ENCODE results near the gene KIF6.

Gene KIF6

GRCh38 chr6:39407446-39407993 is 317.7 kb downstream of the KIF6 start:
- CTCF ChIA-PET, result interaction anchor here (1.4 kb wide), 1 partner anchor 13 kb away, joined by 4 read pairs; no protein-coding TSS in a partner anchor
- POLR2A ChIA-PET, result no interaction called here
- peak; percentile 20 for DNase-seq (ENCODE audit: extremely low spot score)
- no peak for TF ChIP-seq CTCF (IDR thresholded peaks at IDR 0.05; ENCODE audit: control extremely low read depth, extremely low read depth, low read depth, missing control alignments)

- no peak for DNase-seq (ENCODE audit: extremely low spot score)
- TF ChIP-seq CTCF (IDR thresholded peaks at IDR 0.05; ENCODE audit: control extremely low read depth, extremely low read depth, low read depth, missing control alignments), result no peak
- CTCF ChIA-PET, result interaction anchor here (1.1 kb wide), 1 partner anchor 35 kb away, joined by 3 read pairs; no protein-coding TSS in a partner anchor
- POLR2A ChIA-PET, result no interaction called here
Observed at GRCh38 chr6:39404312-39404711, 320.9 kb downstream of the KIF6 start.

- CTCF ChIA-PET, result no interaction called here
- POLR2A ChIA-PET, result no interaction called here
- no peak for TF ChIP-seq CTCF (IDR thresholded peaks at IDR 0.05; ENCODE audit: control extremely low read depth, extremely low read depth, low read depth, missing control alignments)
- DNase-seq (ENCODE audit: extremely low spot score), result no peak
Observed at GRCh38 chr6:39403304-39403703, 321.9 kb downstream of the KIF6 start.

GRCh38 chr6:39402239-39402751 is 322.9 kb downstream of the KIF6 start:
- ChIA-PET CTCF (interaction anchor here (1.1 kb wide), 1 partner anchor 9 kb away, joined by 3 read pairs; no protein-coding TSS in a partner anchor), POLR2A (no interaction called here)
- TF ChIP-seq CTCF (IDR thresholded peaks at IDR 0.05; ENCODE audit: control extremely low read depth, extremely low read depth, low read depth, missing control alignments), result no peak
- DNase-seq (ENCODE audit: extremely low spot score), result no peak

- DNase-seq (ENCODE audit: extremely low spot score), result no peak
- TF ChIP-seq CTCF (IDR thresholded peaks at IDR 0.05; ENCODE audit: control extremely low read depth, extremely low read depth, low read depth, missing control alignments), result no peak
- POLR2A ChIA-PET, result no interaction called here
- CTCF ChIA-PET, result interaction anchor here (1.1 to 1.6 kb wide), 3 partner anchors 10 to 16 kb away, joined by 3 to 4 read pairs (median 3); no protein-coding TSS in a partner anchor
Observed at GRCh38 chr6:39401376-39401775, 323.8 kb downstream of the KIF6 start.

- CTCF ChIA-PET, result interaction anchor here (1.6 kb wide), 1 partner anchor 10 kb away, joined by 3 read pairs; no protein-coding TSS in a partner anchor
- TF ChIP-seq CTCF (IDR thresholded peaks at IDR 0.05; ENCODE audit: control extremely low read depth, extremely low read depth, low read depth, missing control alignments), result no peak
- POLR2A ChIA-PET, result no interaction called here
- no peak for DNase-seq (ENCODE audit: extremely low spot score)
Observed at GRCh38 chr6:39400026-39400425, 325.2 kb downstream of the KIF6 start.
